Measurements from ENCODE around the gene PSMD13. TPM values are rescaled to one million over a fixed set of nuclear protein-coding genes. Genes with fewer than 3 reads are reported as not detected.

PSMD13 gene
- total and polyA plus RNA-seq, 2 of the 13 experiments (the other 11 are each of a cell fraction or from before 2014, with no cell fraction given): 83.0 to 117 TPM

- no peak for TF ChIP-seq ZBTB37 (CRISPR knock-in tag; IDR thresholded peaks at IDR 0.05)
- TF ChIP-seq ZNF788 (CRISPR knock-in tag; IDR thresholded peaks at IDR 0.05; ENCODE audit: borderline replicate concordance): peak; percentile 77; the same call in 1 of the 2 replicates
- peak; percentile 71; the same call in 1 of the 2 replicates for TF ChIP-seq KLF9 (CRISPR knock-in tag; IDR thresholded peaks at IDR 0.05; ENCODE audit: low read depth)
- peak; percentile 93 for TF ChIP-seq ZNF143 (CRISPR knock-in tag; IDR thresholded peaks at IDR 0.05)
- TF ChIP-seq ATF7 (IDR thresholded peaks at IDR 0.05): no peak
- TF ChIP-seq ATF7 (CRISPR knock-in tag; IDR thresholded peaks at IDR 0.05): no peak
- no peak for TF ChIP-seq ZNF124 (CRISPR knock-in tag; IDR thresholded peaks at IDR 0.05)
- TF ChIP-seq SRSF1 (optimal IDR thresholded peaks at IDR 0.05; ENCODE audit: low read depth, low read length): peak; percentile 75
- TF ChIP-seq NRL (CRISPR knock-in tag; IDR thresholded peaks at IDR 0.05; ENCODE audit: borderline replicate concordance): peak; percentile 81; the same call in 1 of the 2 replicates
- TF ChIP-seq ZNF264 (CRISPR knock-in tag; IDR thresholded peaks at IDR 0.05): peak; percentile 72; the same call in 1 of the 2 replicates
- no peak for TF ChIP-seq MAF1 (CRISPR knock-in tag; IDR thresholded peaks at IDR 0.05; ENCODE audit: borderline replicate concordance)
- no peak for TF ChIP-seq HNRNPL (IDR thresholded peaks at IDR 0.05; ENCODE audit: low read depth, low read length)
- TF ChIP-seq SAP130 (CRISPR knock-in tag; IDR thresholded peaks at IDR 0.05; ENCODE audit: low read depth): peak; percentile 97
- no peak for TF ChIP-seq ZC3H4 (CRISPR knock-in tag; IDR thresholded peaks at IDR 0.05; ENCODE audit: borderline replicate concordance)
- no peak for TF ChIP-seq ZNF225 (CRISPR knock-in tag; IDR thresholded peaks at IDR 0.05)
- TF ChIP-seq ZNF101 (CRISPR knock-in tag; IDR thresholded peaks at IDR 0.05; ENCODE audit: borderline replicate concordance, low read depth): no peak
- TF ChIP-seq DNMT3B (CRISPR knock-in tag; conservative IDR thresholded peaks at IDR 0.05): no peak; the same call in 1 of the 2 replicates
- no peak for TF ChIP-seq FOSL1 (CRISPR knock-in tag; IDR thresholded peaks at IDR 0.05; ENCODE audit: borderline replicate concordance)
- no peak for TF ChIP-seq ZBED4 (CRISPR knock-in tag; IDR thresholded peaks at IDR 0.05; ENCODE audit: borderline replicate concordance)
- TF ChIP-seq ZNF83 (CRISPR knock-in tag; IDR thresholded peaks at IDR 0.05; ENCODE audit: borderline replicate concordance): no peak
- TF ChIP-seq JUND (CRISPR knock-in tag; IDR thresholded peaks at IDR 0.05): no peak
- TF ChIP-seq, protein P1, sequence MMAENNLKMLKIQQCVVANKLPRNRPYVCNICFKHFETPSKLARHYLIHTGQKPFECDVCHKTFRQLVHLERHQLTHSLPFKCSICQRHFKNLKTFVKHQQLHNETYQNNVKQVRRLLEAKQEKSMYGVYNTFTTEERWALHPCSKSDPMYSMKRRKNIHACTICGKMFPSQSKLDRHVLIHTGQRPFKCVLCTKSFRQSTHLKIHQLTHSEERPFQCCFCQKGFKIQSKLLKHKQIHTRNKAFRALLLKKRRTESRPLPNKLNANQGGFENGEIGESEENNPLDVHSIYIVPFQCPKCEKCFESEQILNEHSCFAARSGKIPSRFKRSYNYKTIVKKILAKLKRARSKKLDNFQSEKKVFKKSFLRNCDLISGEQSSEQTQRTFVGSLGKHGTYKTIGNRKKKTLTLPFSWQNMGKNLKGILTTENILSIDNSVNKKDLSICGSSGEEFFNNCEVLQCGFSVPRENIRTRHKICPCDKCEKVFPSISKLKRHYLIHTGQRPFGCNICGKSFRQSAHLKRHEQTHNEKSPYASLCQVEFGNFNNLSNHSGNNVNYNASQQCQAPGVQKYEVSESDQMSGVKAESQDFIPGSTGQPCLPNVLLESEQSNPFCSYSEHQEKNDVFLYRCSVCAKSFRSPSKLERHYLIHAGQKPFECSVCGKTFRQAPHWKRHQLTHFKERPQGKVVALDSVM (CRISPR knock-in tag; IDR thresholded peaks at IDR 0.05): no peak
- no peak for TF ChIP-seq ZNF878 (CRISPR knock-in tag; IDR thresholded peaks at IDR 0.05)
Measured at GRCh38 chr11:236774-237767, at the start of gene PSMD13 (continued).

Data from HepG2 (cell line).